H1 (cell line): ENCODE measurements around the gene NELFCD. TPM values are rescaled to one million over a fixed set of nuclear protein-coding genes. Genes with fewer than 3 reads are reported as not detected.

Source experiments
- CTCF ChIA-PET: fragments of 300-600 bp; sonication (Branson Sonifier 250); formaldehyde crosslinking; loops from one replicate; lab custom pipeline; 2021; ENCODE audit not compliant: partially characterized antibody; lab: Charles Lee
- POLR2A ChIA-PET: fragments of 300-600 bp; sonication (Branson Sonifier 250); formaldehyde crosslinking; loops from one replicate; lab custom pipeline; 2021; ENCODE audit warnings: inconsistent platforms; ENCODE audit not compliant: partially characterized antibody; lab: Charles Lee
- DNase-seq, 2 experiments: peaks; one replicate each; pipeline versions ENCODE4 v3.0.0 to v3.0.0-alpha.2; 2010 to 2022; ENCODE audit warnings: low spot score in 2 of 2, low read depth in 1 of 2, mixed read lengths in 1 of 2
- FAIRE-seq: peaks from 2 replicates; lab custom pipeline; 2011; peaks lifted over from hg19 to GRCh38; lab: Jason Lieb, UNC
- H2AFZ ChIP-seq: 2 replicates; pipeline ENCODE4 v1.8.1; 2012; ENCODE audit warnings: low read length, inconsistent platforms
- H2AK5ac ChIP-seq: 2 replicates; pipeline ENCODE4 v1.6.1; 2013; ENCODE audit warnings: low read depth, low read length
- H2BK120ac ChIP-seq: replicated peaks from 2 replicates; pipeline ENCODE3; 2013; ENCODE audit warnings: low read depth, low read length, inconsistent platforms
- H2BK12ac ChIP-seq: 2 replicates; pipeline ENCODE4 v1.6.1; 2013; ENCODE audit warnings: low read depth, low read length
- H2BK15ac ChIP-seq: 2 replicates; pipeline ENCODE4 v1.6.1; 2013; ENCODE audit warnings: low read length
- H2BK20ac ChIP-seq: 2 replicates; pipeline ENCODE4 v1.6.1; 2013; ENCODE audit warnings: low read length
- H2BK5ac ChIP-seq: 2 replicates; pipeline ENCODE4 v1.6.1; 2013; ENCODE audit warnings: low read depth, low read length
- H3K14ac ChIP-seq: 2 replicates; pipeline ENCODE4 v1.6.1; 2013; ENCODE audit warnings: inconsistent platforms; ENCODE audit not compliant: insufficient read length
- H3K18ac ChIP-seq: 2 replicates; pipeline ENCODE4 v1.6.1; 2013; ENCODE audit warnings: low read length; ENCODE audit errors: extremely low read depth
- H3K23ac ChIP-seq: 2 replicates; pipeline ENCODE4 v1.6.1; 2013; ENCODE audit warnings: inconsistent platforms; ENCODE audit not compliant: insufficient read length
- H3K23me2 ChIP-seq: 2 replicates; pipeline ENCODE4 v1.6.1; 2013; ENCODE audit warnings: low read depth, low read length
- H3K27ac ChIP-seq: 2 replicates; pipeline ENCODE4 v1.6.1; 2011; ENCODE audit warnings: low read depth, low read length, inconsistent platforms
- H3K27me3 ChIP-seq, 4 experiments: replicated peaks in 1 of 4; 1 replicate in 1 of 4; 2 replicates in 3 of 4; pipeline versions ENCODE4 v1.6.1 to v1.8.1; 2011 to 2013; ENCODE audit warnings: low read length in 3 of 4, mild to moderate bottlenecking in 3 of 4, inconsistent platforms in 2 of 4, mixed read lengths in 2 of 4, moderate library complexity in 1 of 4; ENCODE audit not compliant: control insufficient read depth in 3 of 4, insufficient read depth in 3 of 4; ENCODE audit errors: extremely low read depth in 1 of 4
- H3K36me3 ChIP-seq, 4 experiments: 2 replicates each; pipeline versions ENCODE4 v1.6.1 to v1.8.1; 2011 to 2013; ENCODE audit warnings: mild to moderate bottlenecking in 4 of 4, low read length in 3 of 4, moderate library complexity in 2 of 4, control low read depth in 1 of 4, inconsistent platforms in 1 of 4; ENCODE audit not compliant: insufficient read depth in 4 of 4, control insufficient read depth in 2 of 4
- H3K4ac ChIP-seq: replicated peaks from 2 replicates; pipeline ENCODE3; 2013; ENCODE audit warnings: low read length, low read depth, mixed read lengths, inconsistent platforms; ENCODE audit not compliant: insufficient read length
- H3K4me1 ChIP-seq, 4 experiments: replicated peaks in 1 of 4; 1 replicate in 1 of 4; 2 replicates in 3 of 4; pipeline versions ENCODE4 v1.6.1 to v1.8.1; 2011 to 2013; ENCODE audit warnings: low read length in 3 of 4, inconsistent platforms in 2 of 4, mixed read lengths in 1 of 4; ENCODE audit not compliant: insufficient read depth in 4 of 4, control insufficient read depth in 3 of 4
- H3K4me2 ChIP-seq, 2 experiments: 2 replicates each; pipeline versions ENCODE4 v1.6.1 to v1.8.1; 2011 to 2013; ENCODE audit warnings: low read depth in 2 of 2, low read length in 2 of 2, control low read depth in 1 of 2, inconsistent platforms in 1 of 2, mild to moderate bottlenecking in 1 of 2; ENCODE audit not compliant: insufficient read depth in 1 of 2
- H3K4me3 ChIP-seq, 4 experiments: fragments of 200-600, 300-600 bp in 1 of 4; sonication (generic), shearing (Covaris generic), sonication (Bioruptor Twin) in 1 of 4; 2 replicates each; pipeline versions ENCODE4 v1.5.1 to v1.8.1; 2011 to 2016; ENCODE audit warnings: low read length in 4 of 4, low read depth in 3 of 4, control low read depth in 2 of 4, inconsistent platforms in 2 of 4, mild to moderate bottlenecking in 2 of 4, mixed read lengths in 1 of 4, moderate library complexity in 1 of 4; ENCODE audit not compliant: insufficient read depth in 2 of 4; ENCODE audit errors: extremely low read depth in 1 of 4
- H3K56ac ChIP-seq: replicated peaks from 2 replicates; pipeline ENCODE3; 2013; ENCODE audit warnings: low read depth, mild to moderate bottlenecking, mixed read lengths, low read length, inconsistent platforms; ENCODE audit not compliant: insufficient read length
- H3K79me1 ChIP-seq: 2 replicates; pipeline ENCODE4 v1.6.1; 2013; ENCODE audit warnings: low read depth, low read length, control low read depth
- H3K79me2 ChIP-seq, 2 experiments: 2 replicates each; pipeline versions ENCODE4 v1.6.1 to v1.8.1; 2012 to 2013; ENCODE audit warnings: low read length in 2 of 2, mild to moderate bottlenecking in 2 of 2, inconsistent platforms in 1 of 2; ENCODE audit not compliant: insufficient read depth in 2 of 2, control insufficient read depth in 1 of 2
- H3K9ac ChIP-seq, 4 experiments: replicated peaks in 1 of 4; 1 replicate in 1 of 4; 2 replicates in 3 of 4; pipeline versions ENCODE4 v1.6.1 to v1.8.1; 2011 to 2013; ENCODE audit warnings: low read depth in 3 of 4, low read length in 3 of 4, control low read depth in 2 of 4, mild to moderate bottlenecking in 2 of 4, moderate library complexity in 2 of 4, inconsistent platforms in 1 of 4; ENCODE audit errors: extremely low read depth in 1 of 4
- H3K9me3 ChIP-seq, 2 experiments: 2 replicates each; pipeline versions ENCODE4 v1.6.1 to v1.8.1; 2012 to 2013; ENCODE audit warnings: mild to moderate bottlenecking in 2 of 2, moderate library complexity in 2 of 2, control low read depth in 1 of 2, inconsistent platforms in 1 of 2, low read depth in 1 of 2, low read length in 1 of 2, mixed read lengths in 1 of 2; ENCODE audit not compliant: insufficient read depth in 2 of 2
- H4K20me1 ChIP-seq, 2 experiments: replicated peaks in 1 of 2; 2 replicates each; pipeline versions ENCODE3 to v1.8.1; 2011 to 2013; ENCODE audit warnings: inconsistent platforms in 2 of 2, low read length in 2 of 2, mild to moderate bottlenecking in 1 of 2; ENCODE audit not compliant: insufficient read depth in 2 of 2, control insufficient read depth in 1 of 2
- H4K5ac ChIP-seq: 2 replicates; pipeline ENCODE4 v1.6.1; 2013; ENCODE audit warnings: low read length, low read depth, mixed read lengths, inconsistent platforms; ENCODE audit not compliant: insufficient read length
- H4K8ac ChIP-seq: 2 replicates; pipeline ENCODE4 v1.8.0; 2013; ENCODE audit warnings: mild to moderate bottlenecking, moderate library complexity, low read length, inconsistent platforms; ENCODE audit not compliant: insufficient read depth; ENCODE audit errors: extremely low read depth
- H4K91ac ChIP-seq: replicated peaks from 2 replicates; pipeline ENCODE3; 2013; ENCODE audit warnings: low read length, mixed read lengths, inconsistent platforms; ENCODE audit not compliant: insufficient read length
- BACH1 ChIP-seq: IDR thresholded peaks from 2 replicates; pipeline ENCODE4 v1.6.1; 2012; ENCODE audit warnings: low read length, improper control_type of control experiment
- KDM4A ChIP-seq: IDR thresholded peaks from one replicate; pipeline ENCODE4 v1.7.1; 2012; ENCODE audit warnings: low read depth, mild to moderate bottlenecking, moderate library complexity, low read length, inconsistent platforms; ENCODE audit not compliant: severe bottlenecking
- PHF8 ChIP-seq: fragments of 200-600 bp; sonication (generic); conservative IDR thresholded peaks from 2 replicates; pipeline ENCODE4 v1.7.1; 2012; ENCODE audit warnings: low read depth, mild to moderate bottlenecking, inconsistent platforms, low read length, moderate library complexity
- YY1 ChIP-seq: IDR thresholded peaks from 2 replicates; pipeline ENCODE4 v1.6.1; 2011; ENCODE audit warnings: low read depth, mild to moderate bottlenecking, low read length
- WGBS, 2 experiments: shearing (Covaris generic) in 1 of 2; methylation state at CpG; one replicate each; pipeline versions ENCODE4 v1.1.6 to v1.1.7; 2013 to 2015; ENCODE audit warnings: low lambda C conversion rate in 2 of 2, mixed read lengths in 2 of 2, inconsistent platforms in 1 of 2, low coverage in 1 of 2, missing lambda C conversion rate in 1 of 2; ENCODE audit not compliant: insufficient replicate concordance in 2 of 2, insufficient coverage in 1 of 2, insufficient read length in 1 of 2; ENCODE audit errors: extremely low coverage in 1 of 2, missing lambda C conversion rate in 1 of 2; 5-methylcytosine and 5-hydroxymethylcytosine counted together
- polyA plus RNA-seq, 7 experiments: library from polyadenylated mRNA; depleted of rRNA in 3 of 7; stranded (reverse) in 5 of 7; unstranded in 2 of 7; fragments of >200 nt in 5 of 7; fragments of 200-250 nt in 2 of 7; gene quantifications; 1 replicate in 5 of 7; 2 replicates in 1 of 7; 4 replicates in 1 of 7; pipeline versions ENCODE4 v1.2.1 to v1.2.3, GENCODE V29; 2011 to 2013; ENCODE audit warnings: missing spikeins in 2 of 7, mixed read lengths in 2 of 7
- total RNA-seq: library from RNA; stranded (reverse); fragmentation: NEBNext Ultra II Directional; extraction: Animal tissue kit (Norgen Biotek cat#: 25700); gene quantifications from 2 replicates; pipeline ENCODE4 v1.2.1, GENCODE V29; 2021
- TF ChIP-seq, protein P1 (sequence below): IDR thresholded peaks from 2 replicates; pipeline ENCODE4 v1.6.1; 2012; ENCODE audit warnings: inconsistent platforms
- TF ChIP-seq, protein P2 (sequence below): IDR thresholded peaks from 2 replicates; pipeline ENCODE4 v1.6.1; 2012; ENCODE audit warnings: inconsistent platforms

Gene NELFCD
- total and polyA plus RNA-seq, 2 of the 8 experiments (the other 6 are each of a cell fraction or from before 2014, with no cell fraction given): 35.5 to 59.6 TPM

DNA sequence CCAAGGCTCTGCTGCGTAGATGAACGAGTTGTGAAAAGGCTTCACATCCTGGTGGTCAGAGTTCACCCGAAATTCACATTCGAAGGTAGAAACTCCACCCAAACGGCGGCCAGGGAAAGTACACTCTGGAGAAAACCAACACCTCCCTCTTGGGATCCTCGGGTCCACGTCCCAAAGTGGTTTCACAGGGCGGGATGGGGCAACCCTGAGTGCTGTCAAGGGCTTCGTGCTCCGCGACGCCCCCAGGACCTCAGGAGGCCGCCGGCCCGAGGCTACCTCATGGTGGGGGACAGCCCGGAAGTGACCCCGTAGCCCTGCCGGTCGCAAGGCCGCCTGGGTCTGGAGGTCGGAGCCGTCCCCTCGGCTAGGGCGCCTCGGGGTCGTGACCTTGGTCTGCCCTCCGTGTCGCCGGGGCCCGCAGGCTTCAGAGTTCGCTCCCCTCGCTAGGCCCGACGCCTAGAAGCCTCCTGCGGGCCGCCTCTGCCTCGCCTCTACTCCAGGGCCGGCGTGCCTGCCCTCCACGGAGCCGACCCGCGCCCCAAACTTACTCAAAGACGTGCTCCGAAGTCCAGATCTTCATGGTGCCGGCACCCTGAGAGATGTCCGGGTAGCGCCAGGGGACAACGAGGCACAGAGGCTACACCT lies 61.2 kb downstream of the NELFCD start, which contains the start of gene PRELID3B:
PRELID3B (minus strand) TSS at position 636 of the 645 bp plus-strand sequence; CDS start at position 580, 56 bp downstream.
- Histone ChIP-seq H2BK120ac (no peak within 1 kb of the TSS), H3K4me1 (peaks cover 0 to 4% (median 0%) of the 10 kb centered on the region in 4 experiments; a peak in 1 of 7 replicates), H3K9ac (peak within 1 kb of the TSS in 3 of 4 experiments; percentile 4 to 34 (median 17); a peak in 1 of 7 replicates), H3K23ac (no peak within 1 kb of the TSS), H3K4ac (peak within 1 kb of the TSS; percentile 74), H3K4me3 (peak within 1 kb of the TSS; percentile 33 to 69 (median 48)), H3K4me2 (peak within 1 kb of the TSS; percentile 64 to 69), H3K56ac (no peak within 1 kb of the TSS), H3K23me2 (peaks cover 2% of the 10 kb centered on the region; the same call in 1 of the 2 replicates), H2BK15ac (0 out of 2 replicates have a peak within 1 kb of the TSS, but pooled peaks have one; percentile 12), H2AK5ac (0 out of 2 replicates have a peak within 1 kb of the TSS, but pooled peaks have one; percentile 42), H4K20me1 (peaks cover 0 to 2% of the 10 kb centered on the region in 2 experiments), H3K27ac (no peak within 1 kb of the TSS), H2BK5ac (peak within 1 kb of the TSS; percentile 74; the same call in 1 of the 2 replicates), H3K79me1 (no peaks in the 10 kb centered on the region; the same call in 1 of the 2 replicates), H4K8ac (peak within 1 kb of the TSS; percentile 90; the same call in 1 of the 2 replicates), H3K14ac (no peak within 1 kb of the TSS), H2AFZ (peak within 1 kb of the TSS; percentile 78; the same call in 1 of the 2 replicates), H4K91ac (peak within 1 kb of the TSS; percentile 80), H4K5ac (peak within 1 kb of the TSS; percentile 50), H2BK20ac (no peak within 1 kb of the TSS; the same call in 1 of the 2 replicates), H3K79me2 (peaks cover 11 to 35% of the 10 kb centered on the region in 2 experiments; a peak in 3 of 4 replicates), H3K36me3 (peaks cover 0 to 7% (median 0%) of the 10 kb centered on the region in 4 experiments; a peak in 2 of 8 replicates), H3K9me3 (no peaks in the 10 kb centered on the region; a peak in 1 of 4 replicates), H2BK12ac (no peak within 1 kb of the TSS; the same call in 1 of the 2 replicates), H3K18ac (0 out of 2 replicates have a peak within 1 kb of the TSS, but pooled peaks have one; percentile 16), H3K27me3 (no peaks in the 10 kb centered on the region)
- 44% methylated on average over 19 of the region's 50 CpGs; no CpG with 5 or more reads in 1 of the 2 experiments for WGBS, 2 experiments
- DNase-seq (no peak), FAIRE-seq (no peak)
- peak; percentile 69 for TF ChIP-seq KDM4A
- peak; percentile 54 for TF ChIP-seq PHF8
- 0 out of 2 replicates have a peak, but pooled peaks have one; percentile 3 for TF ChIP-seq YY1
- TF ChIP-seq, protein P1, sequence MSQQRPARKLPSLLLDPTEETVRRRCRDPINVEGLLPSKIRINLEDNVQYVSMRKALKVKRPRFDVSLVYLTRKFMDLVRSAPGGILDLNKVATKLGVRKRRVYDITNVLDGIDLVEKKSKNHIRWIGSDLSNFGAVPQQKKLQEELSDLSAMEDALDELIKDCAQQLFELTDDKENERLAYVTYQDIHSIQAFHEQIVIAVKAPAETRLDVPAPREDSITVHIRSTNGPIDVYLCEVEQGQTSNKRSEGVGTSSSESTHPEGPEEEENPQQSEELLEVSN: peak; percentile 75
- TF ChIP-seq, protein P2, sequence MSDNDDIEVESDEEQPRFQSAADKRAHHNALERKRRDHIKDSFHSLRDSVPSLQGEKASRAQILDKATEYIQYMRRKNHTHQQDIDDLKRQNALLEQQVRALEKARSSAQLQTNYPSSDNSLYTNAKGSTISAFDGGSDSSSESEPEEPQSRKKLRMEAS: peak; percentile 66; the same call in 1 of the 2 replicates
- TF ChIP-seq BACH1: no peak
- ChIA-PET POLR2A (interaction anchor here (2.1 to 2.4 kb wide), 2 partner anchors 9 to 10 kb away, joined by 5 to 9 read pairs; partner anchors contain the start of gene ATP5F1E), CTCF (no interaction called here)
